ENCODE data around the gene SMU1.
"Not testable (repeated sequence)": the region's sequence is repeated elsewhere in the genome, so short reads cannot be mapped to it uniquely, and the experiment has no call there.

SMU1 gene

GRCh38 chr9:33000682-33001055 is 75.8 kb downstream of the SMU1 start:
- Histone ChIP-seq H3K4me1 (ENCODE audit: control extremely low read depth in 1 of 4, control insufficient read depth in 4 of 4, insufficient read depth in 4 of 4, low read length in 3 of 4) (peaks cover 6 to 19% (median 14%) of the 10 kb centered on the region in 4 experiments), H3K27ac (ENCODE audit: insufficient read depth in 1 of 2, low read depth in 1 of 2, low read length in 2 of 2, poor library complexity in 1 of 2, severe bottlenecking in 2 of 2) (peak overlapping the region; percentile 83 to 91), H3K4me3 (ENCODE audit: control insufficient read depth in 1 of 7, extremely low read depth in 1 of 7, insufficient read depth in 4 of 7, low read depth in 2 of 7, low read length in 6 of 7) (peak overlapping the region; percentile 80 to 99 (median 91)), H3K36me3 (ENCODE audit: control insufficient read depth in 4 of 4, insufficient read depth in 4 of 4, low read length in 3 of 4) (peaks cover 0 to 23% (median 10%) of the 10 kb centered on the region in 4 experiments)
- DNase-seq: peak; percentile 17 to 59 (median 49)
- H3K9me3 ChIP-seq (ENCODE audit: control extremely low read depth in 1 of 5, control insufficient read depth in 4 of 5, insufficient read depth in 2 of 5, low read depth in 1 of 5, low read length in 4 of 5); CTCF ChIA-PET; H3K27me3 ChIP-seq (replicated peaks in 2 of 5; ENCODE audit: control insufficient read depth in 4 of 5, insufficient read depth in 5 of 5, low read length in 4 of 5): not testable (repeated sequence)
- 3% methylated on average over 9 of the region's 12 CpGs for WGBS (ENCODE audit: insufficient coverage)
- POLR2A ChIA-PET: interaction anchor here (1.5 kb wide), 1 partner anchor 24 kb away, joined by 7 read pairs; the partner anchor contains the start of gene DNAJA1

DNA sequence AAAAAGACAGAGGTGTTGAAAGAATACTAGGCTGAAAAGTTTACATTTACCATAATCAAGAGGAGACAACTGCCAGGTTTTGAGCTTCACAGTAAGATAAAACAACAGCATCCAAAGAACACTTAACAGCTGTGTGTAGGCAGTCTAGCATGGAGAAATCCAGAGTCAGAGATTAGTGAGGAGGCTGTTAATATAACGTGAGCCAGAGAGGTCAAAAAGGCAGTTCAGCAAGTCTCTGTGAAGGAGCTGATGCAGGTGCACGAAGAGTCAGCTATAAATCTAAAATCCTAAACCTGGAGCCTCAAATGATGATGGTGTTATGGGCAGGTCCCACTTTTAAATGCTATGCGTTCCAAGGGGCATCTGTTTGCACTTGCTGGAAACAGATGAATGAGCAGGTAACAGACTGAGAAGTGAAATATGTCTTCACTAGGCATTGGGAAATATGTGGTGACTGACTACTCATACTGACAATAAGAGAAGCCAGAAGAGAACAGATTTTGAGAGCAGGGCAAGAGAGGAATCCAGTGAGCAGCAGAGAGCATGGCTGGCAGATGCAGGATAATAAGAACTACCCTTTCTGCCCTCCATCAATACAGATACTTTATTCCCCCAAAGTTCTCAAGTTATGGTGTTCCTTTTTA is 83.8 kb downstream of the SMU1 start:
- 95% methylated on average over 3 of the region's 3 CpGs for WGBS (ENCODE audit: insufficient coverage)
- Histone ChIP-seq H3K4me1 (ENCODE audit: control extremely low read depth in 1 of 4, control insufficient read depth in 4 of 4, insufficient read depth in 4 of 4, low read length in 3 of 4) (no peaks in the 10 kb centered on the region), H3K36me3 (ENCODE audit: control insufficient read depth in 4 of 4, insufficient read depth in 4 of 4, low read length in 3 of 4) (peaks cover 13 to 65% (median 26%) of the 10 kb centered on the region in 4 experiments), H3K27me3 (replicated peaks in 2 of 5; ENCODE audit: control insufficient read depth in 4 of 5, insufficient read depth in 5 of 5, low read length in 4 of 5) (no peaks in the 10 kb centered on the region), H3K4me3 (ENCODE audit: control insufficient read depth in 1 of 7, extremely low read depth in 1 of 7, insufficient read depth in 4 of 7, low read depth in 2 of 7, low read length in 6 of 7) (no peak overlapping the region), H3K27ac (ENCODE audit: insufficient read depth in 1 of 2, low read depth in 1 of 2, low read length in 2 of 2, poor library complexity in 1 of 2, severe bottlenecking in 2 of 2) (no peak overlapping the region), H3K9me3 (ENCODE audit: control extremely low read depth in 1 of 5, control insufficient read depth in 4 of 5, insufficient read depth in 2 of 5, low read depth in 1 of 5, low read length in 4 of 5) (no peaks in the 10 kb centered on the region)
- no peak for DNase-seq
- ChIA-PET CTCF (interaction anchor here (1.1 to 1.2 kb wide), 2 partner anchors 20 to 613 kb away, joined by 3 to 4 read pairs; no protein-coding TSS in a partner anchor), POLR2A (no interaction called here)

GRCh38 chr9:32991897-32992594 is 84.4 kb downstream of the SMU1 start:
- ChIA-PET POLR2A (no interaction called here), CTCF (interaction anchor here (1.1 to 1.2 kb wide), 2 partner anchors 20 to 612 kb away, joined by 3 to 4 read pairs; no protein-coding TSS in a partner anchor)
- peaks cover 13 to 65% (median 30%) of the 10 kb centered on the region in 4 experiments for H3K36me3 ChIP-seq (ENCODE audit: control insufficient read depth in 4 of 4, insufficient read depth in 4 of 4, low read length in 3 of 4)
- no peaks in the 10 kb centered on the region for H3K27me3 ChIP-seq (replicated peaks in 2 of 5; ENCODE audit: control insufficient read depth in 4 of 5, insufficient read depth in 5 of 5, low read length in 4 of 5)
- H3K4me3 ChIP-seq (ENCODE audit: control insufficient read depth in 1 of 7, extremely low read depth in 1 of 7, insufficient read depth in 4 of 7, low read depth in 2 of 7, low read length in 6 of 7): no peak overlapping the region
- H3K4me1 ChIP-seq (ENCODE audit: control extremely low read depth in 1 of 4, control insufficient read depth in 4 of 4, insufficient read depth in 4 of 4, low read length in 3 of 4): no peaks in the 10 kb centered on the region
- 93% methylated on average over 3 of the region's 6 CpGs for WGBS (ENCODE audit: insufficient coverage)
- DNase-seq: no peak
- H3K9me3 ChIP-seq (ENCODE audit: control extremely low read depth in 1 of 5, control insufficient read depth in 4 of 5, insufficient read depth in 2 of 5, low read depth in 1 of 5, low read length in 4 of 5): no peaks in the 10 kb centered on the region
- H3K27ac ChIP-seq (ENCODE audit: insufficient read depth in 1 of 2, low read depth in 1 of 2, low read length in 2 of 2, poor library complexity in 1 of 2, severe bottlenecking in 2 of 2): no peak overlapping the region
